K562 (cell line): Measurements from ENCODE around the gene PBXIP1. TPM values are rescaled to one million over a fixed set of nuclear protein-coding genes. Genes with fewer than 3 reads are reported as not detected.

Source experiments
- DMBX1 ChIP-seq: fragments of 250-450 bp; sonication (Bioruptor Pico); IDR thresholded peaks from 2 replicates; pipeline ENCODE4 v1.8.0; 2022; ENCODE audit warnings: inconsistent platforms, mild to moderate bottlenecking, moderate library complexity, borderline replicate concordance
- ELF1 ChIP-seq: fragments of 200-800 bp; sonication (Bioruptor generic); IDR thresholded peaks from 2 replicates; pipeline ENCODE4 v1.6.1; 2016; ENCODE audit warnings: missing genetic modification characterization, missing compliant biosample characterization
- ERF ChIP-seq: fragments of 450-650 bp; formaldehyde crosslinking; IDR thresholded peaks from 2 replicates; pipeline ENCODE4 v1.4.0; 2020; ENCODE audit warnings: mild to moderate bottlenecking, mixed read lengths
- HDAC1 ChIP-seq, 2 experiments: fragments of 450-650 bp; IDR thresholded peaks; 2 replicates each; pipeline ENCODE4 v1.6.1; 2016 to 2017; ENCODE audit warnings: inconsistent platforms in 1 of 2, mild to moderate bottlenecking in 1 of 2, moderate library complexity in 1 of 2
- HNRNPLL ChIP-seq: fragments of 200-400 bp; formaldehyde crosslinking; IDR thresholded peaks from 2 replicates; pipeline ENCODE4 v1.6.1; 2017; ENCODE audit warnings: low read length, low read depth, mild to moderate bottlenecking; ENCODE audit not compliant: poor library complexity, severe bottlenecking
- JUN ChIP-seq, 2 experiments: sonication (generic) in 1 of 2; formaldehyde crosslinking in 1 of 2; IDR thresholded peaks; 2 replicates each; pipeline versions ENCODE4 v1.6.1 to v1.8.0; 2012 to 2022; ENCODE audit warnings: borderline replicate concordance in 2 of 2, mild to moderate bottlenecking in 2 of 2, improper control_type of control experiment in 1 of 2, low read depth in 1 of 2, low read length in 1 of 2, missing genetic modification reagents in 1 of 2
- KDM4B ChIP-seq, 2 experiments: fragments of 450-650 bp in 1 of 2; sonication (generic) in 1 of 2; IDR thresholded peaks; 2 replicates each; pipeline ENCODE4 v1.6.1; 2016 to 2017; ENCODE audit warnings: borderline replicate concordance in 2 of 2, antibody characterized with exemption in 1 of 2, low read depth in 1 of 2, mild to moderate bottlenecking in 1 of 2
- KDM5B ChIP-seq: fragments of 200-600 bp; sonication (generic); IDR thresholded peaks from 2 replicates; pipeline ENCODE4 v1.6.1; 2012; ENCODE audit warnings: low read depth, mild to moderate bottlenecking, moderate library complexity, low read length, control low read depth, inconsistent platforms; ENCODE audit not compliant: insufficient replicate concordance
- NRF1 ChIP-seq, 2 experiments: fragments of 450-650 bp; IDR thresholded peaks in 1 of 2; conservative IDR thresholded peaks in 1 of 2; 2 replicates each; pipeline ENCODE4 v1.6.1; 2014; ENCODE audit warnings: mild to moderate bottlenecking in 2 of 2
- OTX1 ChIP-seq: fragments of 450-650 bp; formaldehyde crosslinking; IDR thresholded peaks from 2 replicates; pipeline ENCODE4 v1.4.0; 2022; ENCODE audit warnings: mild to moderate bottlenecking
- POLR2B ChIP-seq: fragments of 450-650 bp; IDR thresholded peaks from 2 replicates; pipeline ENCODE4 v1.6.1; 2018; ENCODE audit warnings: low read depth; ENCODE audit not compliant: partially characterized antibody
- SMAD3 ChIP-seq: fragments of 450-650 bp; formaldehyde crosslinking; conservative IDR thresholded peaks from 2 replicates; pipeline ENCODE4 v1.4.0; 2020; ENCODE audit warnings: mild to moderate bottlenecking
- SMAD4 ChIP-seq: fragments of 250-450 bp; sonication (Bioruptor Pico); conservative IDR thresholded peaks from 2 replicates; pipeline ENCODE4 v1.8.0; 2021; ENCODE audit warnings: inconsistent platforms, mild to moderate bottlenecking, moderate library complexity
- THRB ChIP-seq: fragments of 450-650 bp; formaldehyde crosslinking; conservative IDR thresholded peaks from 2 replicates; pipeline ENCODE4 v1.4.0; 2022; ENCODE audit warnings: mild to moderate bottlenecking, missing genetic modification characterization
- TRIM28 ChIP-seq: fragments of 450-650 bp; IDR thresholded peaks from 2 replicates; pipeline ENCODE4 v1.6.1; 2017
- TSC22D4 ChIP-seq: fragments of 450-650 bp; IDR thresholded peaks from 2 replicates; pipeline ENCODE4 v1.6.1; 2016; ENCODE audit warnings: missing genetic modification characterization, missing biosample characterization, control low read depth
- ZMIZ1 ChIP-seq, 2 experiments: fragments of 150-350 bp in 1 of 2; IDR thresholded peaks; 2 replicates each; pipeline ENCODE4 v1.6.1; 2012 to 2016; ENCODE audit warnings: low read depth in 2 of 2, low read length in 2 of 2, mild to moderate bottlenecking in 1 of 2, moderate library complexity in 1 of 2
- polyA plus RNA-seq, 8 experiments: library from polyadenylated mRNA; depleted of rRNA in 4 of 8; stranded (reverse) in 5 of 8; unstranded in 3 of 8; fragments of >200 nt; fragmentation: Nextera tagmentation in 2 of 8; fragmentation: Illumina TruSeq in 1 of 8; extraction: Ambion mirVana in 2 of 8; extraction: Trizol in 1 of 8; gene quantifications; 2 replicates each; pipeline versions ENCODE4 v1.2.1 to v1.2.3, GENCODE V29; 2011 to 2014; ENCODE audit warnings: inconsistent platforms in 1 of 8, missing spikeins in 1 of 8
- total RNA-seq, 7 experiments: library from RNA; depleted of rRNA in 6 of 7; stranded (reverse); fragments of >200 nt in 6 of 7; fragmentation: Illumina TruSeq in 2 of 7; extraction: Trizol in 2 of 7; gene quantifications; 2 replicates each; pipeline versions ENCODE4 v1.2.1 to v1.2.3, GENCODE V29; 2011 to 2021; ENCODE audit warnings: low replicate concordance in 1 of 7
- TF ChIP-seq, protein P1 (sequence below), 2 experiments: IDR thresholded peaks in 1 of 2; conservative IDR thresholded peaks in 1 of 2; 2 replicates each; pipeline ENCODE4 v1.6.1; 2016; ENCODE audit warnings: low read depth in 2 of 2, mild to moderate bottlenecking in 1 of 2, missing compliant biosample characterization in 1 of 2, missing genetic modification characterization in 1 of 2, moderate library complexity in 1 of 2

Gene PBXIP1
- total and polyA plus RNA-seq, 9 of the 15 experiments (the other 6 are each of a cell fraction or from before 2014, with no cell fraction given) = 0.13 to 8.3 (median 5.8) TPM

GRCh38 chr1:154982897-154983648 is 27.2 kb upstream of the PBXIP1 start, which contains the start of gene FLAD1 (continued):
- TF ChIP-seq ERF = 0 out of 2 replicates have a peak, but pooled peaks have one; percentile 25
- TF ChIP-seq TSC22D4 (tag) = no peak
- TF ChIP-seq SMAD3 (CRISPR knock-in tag) = 0 out of 2 replicates have a peak, but pooled peaks have one; percentile 28
- no peak for TF ChIP-seq SMAD4 (CRISPR knock-in tag)
- 0 out of 2 replicates have a peak, but pooled peaks have one; percentile 82 for TF ChIP-seq THRB
- TF ChIP-seq ELF1 (tag) = peak; percentile 88
- TF ChIP-seq JUN (IDR thresholded peaks at IDR 0.05; ENCODE audit: borderline replicate concordance, low read depth, low read length) = no peak
- no peak for TF ChIP-seq JUN (CRISPR knock-in tag; IDR thresholded peaks at IDR 0.05; ENCODE audit: borderline replicate concordance)
- TF ChIP-seq TRIM28 = peak; percentile 60
- 0 out of 4 replicates have a peak, but pooled peaks of 1 of the 2 experiments have one; percentile 27 for TF ChIP-seq KDM4B (IDR thresholded peaks at IDR 0.05; ENCODE audit: borderline replicate concordance in 2 of 2, low read depth in 1 of 2)
- TF ChIP-seq, protein P1, sequence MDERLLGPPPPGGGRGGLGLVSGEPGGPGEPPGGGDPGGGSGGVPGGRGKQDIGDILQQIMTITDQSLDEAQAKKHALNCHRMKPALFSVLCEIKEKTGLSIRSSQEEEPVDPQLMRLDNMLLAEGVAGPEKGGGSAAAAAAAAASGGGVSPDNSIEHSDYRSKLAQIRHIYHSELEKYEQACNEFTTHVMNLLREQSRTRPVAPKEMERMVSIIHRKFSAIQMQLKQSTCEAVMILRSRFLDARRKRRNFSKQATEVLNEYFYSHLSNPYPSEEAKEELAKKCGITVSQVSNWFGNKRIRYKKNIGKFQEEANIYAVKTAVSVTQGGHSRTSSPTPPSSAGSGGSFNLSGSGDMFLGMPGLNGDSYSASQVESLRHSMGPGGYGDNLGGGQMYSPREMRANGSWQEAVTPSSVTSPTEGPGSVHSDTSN (CRISPR knock-in tag; IDR thresholded peaks at IDR 0.05; ENCODE audit: low read depth) = peak; percentile 100
- TF ChIP-seq, protein P1 (tag; conservative IDR thresholded peaks at IDR 0.05; ENCODE audit: low read depth) = peak; percentile 100
- TF ChIP-seq KDM5B = peak; percentile 63
- TF ChIP-seq ZMIZ1 (IDR thresholded peaks at IDR 0.05; ENCODE audit: low read depth in 2 of 2, low read length in 2 of 2) = no peak
- peak; percentile 29 to 50; a peak in 3 of 4 replicates for TF ChIP-seq NRF1 (conservative IDR thresholded peaks at IDR 0.05 in 1 of 2, IDR thresholded peaks at IDR 0.05 in 1 of 2)
- TF ChIP-seq DMBX1 (CRISPR knock-in tag) = 0 out of 2 replicates have a peak, but pooled peaks have one; percentile 27
- peak; percentile 26 for TF ChIP-seq HNRNPLL
- TF ChIP-seq HDAC1 (IDR thresholded peaks at IDR 0.05) = peak in 1 of 2 experiments; percentile 99; a peak in 3 of 4 replicates
- TF ChIP-seq OTX1 = peak; percentile 90
- peak; percentile 80 for TF ChIP-seq POLR2B
